Body of pancreas (tissue), 4 donors: ENCODE measurements around the gene SPR.

ENCODE experiments used
- POLR2A ChIP-seq, 3 donors: fragments of 450-650 bp; IDR thresholded peaks; one replicate each; pipeline ENCODE4 v1.6.1; 2016; ENCODE audit warnings: antibody characterized with exemption in 3 of 3, mild to moderate bottlenecking in 2 of 3
- TF ChIP-seq, protein P1 (sequence below), 7 experiments: fragments of 450-650 bp in 4 of 7; fragments of 200-600 bp in 3 of 7; sonication (generic) in 3 of 7; IDR thresholded peaks; one replicate each; pipeline ENCODE4 v1.5.1; 2016 to 2019; ENCODE audit warnings: antibody characterized with exemption in 7 of 7

DNA sequence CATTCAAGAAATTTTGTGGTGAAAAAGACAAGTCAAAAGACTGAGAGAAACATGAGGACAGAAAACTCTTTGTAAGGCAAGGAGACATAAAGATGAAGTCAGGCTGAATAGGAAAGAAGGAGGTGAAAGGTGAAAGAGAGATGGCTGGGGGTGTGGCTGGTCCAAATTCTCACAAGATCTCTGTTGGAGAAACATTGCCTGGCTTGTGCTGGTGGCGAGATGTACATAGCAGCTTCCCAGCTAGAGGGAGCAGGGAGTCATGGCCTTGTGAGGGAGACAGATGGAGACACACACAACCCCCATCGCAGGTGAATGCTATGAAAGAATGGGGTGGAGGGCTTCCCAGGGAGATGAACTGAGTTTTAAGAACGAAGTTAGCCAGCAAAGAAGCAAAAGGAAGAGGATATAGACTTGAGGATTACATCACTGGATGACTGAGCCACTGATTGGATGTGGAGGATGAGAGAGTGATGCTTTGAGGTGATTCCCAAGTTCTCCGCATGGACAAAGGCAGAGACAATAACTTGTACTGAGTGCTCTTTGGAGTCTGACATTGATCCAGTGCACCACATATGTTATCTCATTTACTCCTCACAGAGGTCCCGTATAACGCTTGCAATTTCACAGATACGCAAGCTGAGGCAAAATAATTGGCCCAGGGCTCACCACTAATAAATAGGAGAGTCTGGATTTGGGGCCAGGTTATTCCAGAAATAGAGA, 26.4 kb downstream of the SPR start:
- TF ChIP-seq POLR2A (IDR thresholded peaks at IDR 0.05) = no peak
- TF ChIP-seq, protein P1, sequence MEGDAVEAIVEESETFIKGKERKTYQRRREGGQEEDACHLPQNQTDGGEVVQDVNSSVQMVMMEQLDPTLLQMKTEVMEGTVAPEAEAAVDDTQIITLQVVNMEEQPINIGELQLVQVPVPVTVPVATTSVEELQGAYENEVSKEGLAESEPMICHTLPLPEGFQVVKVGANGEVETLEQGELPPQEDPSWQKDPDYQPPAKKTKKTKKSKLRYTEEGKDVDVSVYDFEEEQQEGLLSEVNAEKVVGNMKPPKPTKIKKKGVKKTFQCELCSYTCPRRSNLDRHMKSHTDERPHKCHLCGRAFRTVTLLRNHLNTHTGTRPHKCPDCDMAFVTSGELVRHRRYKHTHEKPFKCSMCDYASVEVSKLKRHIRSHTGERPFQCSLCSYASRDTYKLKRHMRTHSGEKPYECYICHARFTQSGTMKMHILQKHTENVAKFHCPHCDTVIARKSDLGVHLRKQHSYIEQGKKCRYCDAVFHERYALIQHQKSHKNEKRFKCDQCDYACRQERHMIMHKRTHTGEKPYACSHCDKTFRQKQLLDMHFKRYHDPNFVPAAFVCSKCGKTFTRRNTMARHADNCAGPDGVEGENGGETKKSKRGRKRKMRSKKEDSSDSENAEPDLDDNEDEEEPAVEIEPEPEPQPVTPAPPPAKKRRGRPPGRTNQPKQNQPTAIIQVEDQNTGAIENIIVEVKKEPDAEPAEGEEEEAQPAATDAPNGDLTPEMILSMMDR (IDR thresholded peaks at IDR 0.05) = no peak
